ENCODE data around the gene IGHMBP2.

- TF ChIP-seq SETDB1 (IDR thresholded peaks at IDR 0.05; ENCODE audit: insufficient read length, low read length) (no peak), ZNF660 (tag by site-specific recombination; IDR thresholded peaks at IDR 0.05) (no peak), CTCF (tag by site-specific recombination; IDR thresholded peaks at IDR 0.05) (no peak), ZNF704 (tag by site-specific recombination; IDR thresholded peaks at IDR 0.05) (no peak), ZNF274 (IDR thresholded peaks at IDR 0.05; ENCODE audit: low read length) (no peak), ZNF274 (tag by site-specific recombination; IDR thresholded peaks at IDR 0.05; ENCODE audit: borderline replicate concordance) (no peak)
These were observed 8.6 kb downstream of the IGHMBP2 start for GRCh38 chr11:68912254-68912653.
